Upper lobe of left lung (tissue), 6 donors: ENCODE data around the gene GCC2. TPM values are rescaled to one million over a fixed set of nuclear protein-coding genes. Genes with fewer than 3 reads are reported as not detected.
A peak's percentile ranks its signal among the peaks of the same experiment; 100 is the strongest.

ENCODE experiments used
- ATAC-seq, 2 donors: fragments of 200-7000 bp; cut with Tn5 transposase; one replicate each; pipeline ENCODE4 v1.9.1; 2022; ENCODE audit warnings: mild to moderate bottlenecking in 2 of 2, moderate library complexity in 2 of 2; ENCODE audit not compliant: low FRiP score in 2 of 2
- DNase-seq, 2 donors: peaks; one replicate each; pipeline ENCODE4 v3.0.0-alpha.2; 2019 to 2020
- H3K27ac ChIP-seq, 4 donors: fragments of 200-600 bp; sonication (generic); one replicate each; pipeline ENCODE4 v1.5.1; 2016 to 2019
- H3K27me3 ChIP-seq, 4 donors: fragments of 200-600 bp; sonication (generic); one replicate each; pipeline ENCODE4 v1.5.1; 2017 to 2019
- H3K36me3 ChIP-seq, 4 donors: fragments of 200-600 bp; sonication (generic); one replicate each; pipeline ENCODE4 v1.5.1; 2016 to 2019
- H3K4me1 ChIP-seq, 4 donors: fragments of 200-600 bp; sonication (generic); one replicate each; pipeline ENCODE4 v1.5.1; 2018 to 2019
- H3K4me3 ChIP-seq, 4 donors: fragments of 200-600 bp; sonication (generic); one replicate each; pipeline ENCODE4 v1.5.1; 2017 to 2019; ENCODE audit warnings: mild to moderate bottlenecking in 2 of 4, moderate library complexity in 1 of 4
- H3K9me3 ChIP-seq, 4 donors: fragments of 200-600 bp; sonication (generic); one replicate each; pipeline ENCODE4 v1.5.1; 2018 to 2019
- EP300 ChIP-seq, 4 donors: sonication (generic); formaldehyde crosslinking; IDR thresholded peaks; one replicate each; pipeline ENCODE4 v1.5.1; 2017; ENCODE audit warnings: antibody characterized with exemption in 4 of 4, control low read depth in 2 of 4
- POLR2A ChIP-seq, 4 donors: fragments of 450-650 bp; IDR thresholded peaks; one replicate each; pipeline ENCODE4 v1.5.1; 2016 to 2017; ENCODE audit warnings: antibody characterized with exemption in 4 of 4, mild to moderate bottlenecking in 2 of 4
- POLR2AphosphoS5 ChIP-seq, 2 donors: sonication (generic); formaldehyde crosslinking; IDR thresholded peaks; one replicate each; pipeline ENCODE4 v1.5.1; 2017; ENCODE audit warnings: antibody characterized with exemption in 2 of 2
- WGBS, 2 donors: methylation state at CpG; one replicate each; pipeline ENCODE4 v1.1.5; 2017 to 2018; 5-methylcytosine and 5-hydroxymethylcytosine counted together
- total RNA-seq, 6 donors: library from RNA; depleted of rRNA in 4 of 6; stranded (reverse); fragments of >200 nt in 4 of 6; gene quantifications; one replicate each; pipeline versions ENCODE4 v1.1.0 to v1.2.1, GENCODE V29; 2016 to 2021
- TF ChIP-seq, protein P1 (sequence below), 6 experiments: fragments of 450-650 bp in 4 of 6; fragments of 200-600 bp in 2 of 6; sonication (generic) in 2 of 6; IDR thresholded peaks; one replicate each; pipeline ENCODE4 v1.5.1; 2016 to 2019; ENCODE audit warnings: antibody characterized with exemption in 6 of 6
- donor health status: DM: no; HTN: no; CAD: no; lungs with moderate emphysema.
- donor health status: DM: no; HTN: yes; CAD: no; lungs with severe emphysema.

GCC2 gene
- total RNA-seq, 6 donors from 2014 or later = 30.7 to 96.4 (median 37.8) TPM

DNA sequence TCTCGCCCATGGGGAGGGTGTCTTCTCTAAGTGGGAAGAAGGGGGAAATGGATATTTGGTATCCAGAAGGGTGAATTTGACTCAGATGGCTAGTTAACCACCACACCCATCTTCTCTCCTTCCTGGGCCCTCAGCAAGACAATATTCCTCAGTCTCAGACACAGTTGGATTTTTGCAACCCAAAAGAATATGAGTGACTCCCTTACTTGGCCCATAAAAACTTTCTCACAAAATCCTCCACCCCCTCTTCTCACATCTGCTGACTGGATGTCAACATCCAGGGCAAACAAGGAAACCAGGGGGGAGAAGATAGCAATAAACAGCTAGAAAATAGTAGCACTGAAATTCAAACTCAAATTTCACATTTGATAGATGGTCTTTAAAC is 35.3 kb upstream of the GCC2 start:
- no peak for DNase-seq
- H3K27ac ChIP-seq = no peak overlapping the region
- no peaks in the 10 kb centered on the region for H3K36me3 ChIP-seq
- ATAC-seq = no peak
- 83 to 100% methylated on average over 1 of the region's 1 CpG for WGBS, 2 donors
- no peak overlapping the region for H3K4me3 ChIP-seq
- no peaks in the 10 kb centered on the region for H3K9me3 ChIP-seq
- no peaks in the 10 kb centered on the region for H3K27me3 ChIP-seq
- TF ChIP-seq, protein P1, sequence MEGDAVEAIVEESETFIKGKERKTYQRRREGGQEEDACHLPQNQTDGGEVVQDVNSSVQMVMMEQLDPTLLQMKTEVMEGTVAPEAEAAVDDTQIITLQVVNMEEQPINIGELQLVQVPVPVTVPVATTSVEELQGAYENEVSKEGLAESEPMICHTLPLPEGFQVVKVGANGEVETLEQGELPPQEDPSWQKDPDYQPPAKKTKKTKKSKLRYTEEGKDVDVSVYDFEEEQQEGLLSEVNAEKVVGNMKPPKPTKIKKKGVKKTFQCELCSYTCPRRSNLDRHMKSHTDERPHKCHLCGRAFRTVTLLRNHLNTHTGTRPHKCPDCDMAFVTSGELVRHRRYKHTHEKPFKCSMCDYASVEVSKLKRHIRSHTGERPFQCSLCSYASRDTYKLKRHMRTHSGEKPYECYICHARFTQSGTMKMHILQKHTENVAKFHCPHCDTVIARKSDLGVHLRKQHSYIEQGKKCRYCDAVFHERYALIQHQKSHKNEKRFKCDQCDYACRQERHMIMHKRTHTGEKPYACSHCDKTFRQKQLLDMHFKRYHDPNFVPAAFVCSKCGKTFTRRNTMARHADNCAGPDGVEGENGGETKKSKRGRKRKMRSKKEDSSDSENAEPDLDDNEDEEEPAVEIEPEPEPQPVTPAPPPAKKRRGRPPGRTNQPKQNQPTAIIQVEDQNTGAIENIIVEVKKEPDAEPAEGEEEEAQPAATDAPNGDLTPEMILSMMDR (IDR thresholded peaks at IDR 0.05) = no peak
- TF ChIP-seq EP300 (IDR thresholded peaks at IDR 0.05) (no peak), POLR2AphosphoS5 (IDR thresholded peaks at IDR 0.05) (no peak), POLR2A (IDR thresholded peaks at IDR 0.05) (no peak)
- H3K4me1 ChIP-seq = no peaks in the 10 kb centered on the region

DNA sequence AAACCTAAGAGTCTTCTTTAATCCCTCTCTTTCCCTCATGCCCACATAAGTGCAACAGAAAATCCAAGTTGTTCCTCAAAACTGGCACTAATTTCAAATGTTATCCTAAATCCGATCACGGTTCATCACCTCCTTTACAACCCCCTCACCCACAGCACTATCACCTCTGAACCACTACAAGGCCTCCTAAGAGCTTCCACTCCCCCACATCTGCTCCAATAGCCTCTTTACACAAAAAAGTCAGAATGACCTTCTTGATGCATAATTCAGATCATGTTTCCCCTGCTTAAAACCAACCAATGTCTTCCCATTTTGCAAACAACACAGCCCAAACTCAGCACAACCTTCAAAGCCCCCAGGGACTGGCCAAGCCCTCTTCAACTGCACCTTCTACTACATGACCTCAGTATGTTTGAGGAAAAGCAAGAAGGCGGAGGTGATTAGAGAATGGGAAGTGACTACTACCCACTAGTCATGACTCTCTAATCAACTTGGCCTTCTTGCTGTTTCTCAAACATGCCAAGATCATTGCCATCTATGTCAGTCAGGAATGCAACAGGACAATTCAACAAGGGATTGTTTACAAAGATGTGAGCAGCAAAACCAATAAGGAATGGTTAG is 34.6 kb upstream of the GCC2 start:
- Histone ChIP-seq H3K4me3 (no peak overlapping the region), H3K27ac (no peak overlapping the region), H3K36me3 (no peaks in the 10 kb centered on the region), H3K27me3 (no peaks in the 10 kb centered on the region), H3K4me1 (no peaks in the 10 kb centered on the region), H3K9me3 (no peaks in the 10 kb centered on the region)
- no peak for TF ChIP-seq POLR2AphosphoS5 (IDR thresholded peaks at IDR 0.05)
- no peak for TF ChIP-seq POLR2A (IDR thresholded peaks at IDR 0.05)
- TF ChIP-seq, protein P1 (IDR thresholded peaks at IDR 0.05) = no peak
- TF ChIP-seq EP300 (IDR thresholded peaks at IDR 0.05) = no peak
- no peak for DNase-seq
- WGBS, 2 donors = 91 to 95% methylated on average over 3 of the region's 3 CpGs
- ATAC-seq = no peak

DNA sequence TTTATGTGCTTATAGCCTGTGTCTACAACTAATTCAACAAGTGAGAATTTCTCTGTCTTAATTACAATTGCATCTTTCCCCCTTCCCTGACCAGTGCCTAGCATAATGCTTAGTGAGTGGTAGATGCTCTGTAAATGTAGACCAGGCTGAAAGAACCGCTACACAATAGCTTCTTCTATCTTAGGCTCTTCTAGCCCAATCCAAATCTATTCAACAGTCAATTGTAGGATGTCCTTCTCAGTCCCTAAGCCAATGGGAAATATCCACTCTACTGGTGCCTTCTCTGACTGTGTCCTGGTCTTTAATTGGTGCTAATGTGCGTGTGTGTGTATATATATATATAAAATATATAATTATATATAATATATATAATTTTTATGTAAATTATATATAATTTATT is 34.1 kb upstream of the GCC2 start:
- WGBS, 2 donors = 95 to 96% methylated on average over 2 of the region's 2 CpGs
- Histone ChIP-seq H3K4me3 (no peak overlapping the region), H3K27me3 (no peaks in the 10 kb centered on the region), H3K4me1 (no peaks in the 10 kb centered on the region), H3K27ac (no peak overlapping the region), H3K9me3 (no peaks in the 10 kb centered on the region), H3K36me3 (no peaks in the 10 kb centered on the region)
- TF ChIP-seq POLR2A (IDR thresholded peaks at IDR 0.05) (no peak), POLR2AphosphoS5 (IDR thresholded peaks at IDR 0.05) (no peak), EP300 (IDR thresholded peaks at IDR 0.05) (no peak)
- TF ChIP-seq, protein P1 (IDR thresholded peaks at IDR 0.05) = no peak
- ATAC-seq (no peak), DNase-seq (no peak)

DNA sequence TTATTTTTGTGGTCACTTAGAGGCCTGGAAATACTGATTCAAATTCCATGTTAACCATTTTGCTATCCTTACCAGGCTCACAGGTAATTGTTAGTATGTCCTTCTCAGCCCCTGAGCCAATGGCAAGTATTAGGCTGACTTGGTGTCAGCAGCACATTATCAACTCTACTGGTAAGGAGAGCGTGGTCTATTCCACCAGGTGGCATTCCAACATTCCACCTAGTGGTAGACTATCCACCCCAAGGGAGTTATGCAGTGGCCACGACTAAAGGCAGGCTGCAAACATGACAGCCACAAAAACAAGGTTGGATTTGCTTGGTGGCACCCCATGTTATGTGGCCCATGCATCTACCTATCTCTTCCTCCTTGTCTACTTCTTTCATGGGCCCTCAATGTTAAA is 31.8 kb upstream of the GCC2 start:
- DNase-seq (no peak), ATAC-seq (no peak)
- H3K36me3 ChIP-seq = no peaks in the 10 kb centered on the region
- TF ChIP-seq, protein P1 (IDR thresholded peaks at IDR 0.05) = peak in 2 of 6 experiments; percentile 11 to 17
- TF ChIP-seq POLR2A (IDR thresholded peaks at IDR 0.05) = no peak
- H3K4me3 ChIP-seq = no peak overlapping the region
- no peaks in the 10 kb centered on the region for H3K9me3 ChIP-seq
- no peak overlapping the region for H3K27ac ChIP-seq
- WGBS, 2 donors = 80 to 82% methylated on average over 1 to 2 of the region's 2 CpGs
- no peaks in the 10 kb centered on the region for H3K27me3 ChIP-seq
- no peaks in the 10 kb centered on the region for H3K4me1 ChIP-seq

DNA sequence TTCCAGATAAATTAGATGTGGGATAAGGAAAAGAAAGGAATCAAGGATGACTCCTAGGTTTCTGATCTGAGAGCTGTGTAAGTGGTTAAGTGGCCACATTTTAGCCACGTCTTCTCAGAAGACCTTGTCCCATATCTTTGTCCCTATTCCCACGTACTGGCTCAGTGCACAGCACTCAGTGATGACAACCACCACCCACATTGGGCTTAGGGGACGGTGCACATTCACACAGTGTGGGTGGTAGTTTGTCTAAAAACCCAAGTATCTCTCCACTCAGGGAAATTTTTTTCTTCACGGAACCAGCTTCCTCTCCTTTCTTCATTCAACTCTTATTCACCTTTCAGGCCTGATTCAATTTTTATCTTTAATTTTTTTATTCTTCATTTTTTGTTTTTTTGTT is 30.6 kb upstream of the GCC2 start:
- Histone ChIP-seq H3K36me3 (no peaks in the 10 kb centered on the region), H3K4me1 (no peaks in the 10 kb centered on the region), H3K27me3 (no peaks in the 10 kb centered on the region), H3K4me3 (no peak overlapping the region), H3K27ac (no peak overlapping the region), H3K9me3 (no peaks in the 10 kb centered on the region)
- 85 to 89% methylated on average over 4 of the region's 4 CpGs for WGBS, 2 donors
- TF ChIP-seq POLR2AphosphoS5 (IDR thresholded peaks at IDR 0.05) (no peak), EP300 (IDR thresholded peaks at IDR 0.05) (no peak), POLR2A (IDR thresholded peaks at IDR 0.05) (no peak)
- TF ChIP-seq, protein P1 (IDR thresholded peaks at IDR 0.05) = no peak
- ATAC-seq (no peak), DNase-seq (no peak)
